HG03558 (cell line): ENCODE results near the gene TCF20.

ENCODE experiments used
- ATAC-seq: cut with Tn5 transposase; IDR thresholded peaks from one replicate; pipeline ENCODE4 v1.9.1; 2021; ENCODE audit warnings: moderate number of reproducible peaks; ENCODE audit not compliant: unreplicated experiment; ENCODE audit errors: extremely low read depth

The TCF20 gene

DNA sequence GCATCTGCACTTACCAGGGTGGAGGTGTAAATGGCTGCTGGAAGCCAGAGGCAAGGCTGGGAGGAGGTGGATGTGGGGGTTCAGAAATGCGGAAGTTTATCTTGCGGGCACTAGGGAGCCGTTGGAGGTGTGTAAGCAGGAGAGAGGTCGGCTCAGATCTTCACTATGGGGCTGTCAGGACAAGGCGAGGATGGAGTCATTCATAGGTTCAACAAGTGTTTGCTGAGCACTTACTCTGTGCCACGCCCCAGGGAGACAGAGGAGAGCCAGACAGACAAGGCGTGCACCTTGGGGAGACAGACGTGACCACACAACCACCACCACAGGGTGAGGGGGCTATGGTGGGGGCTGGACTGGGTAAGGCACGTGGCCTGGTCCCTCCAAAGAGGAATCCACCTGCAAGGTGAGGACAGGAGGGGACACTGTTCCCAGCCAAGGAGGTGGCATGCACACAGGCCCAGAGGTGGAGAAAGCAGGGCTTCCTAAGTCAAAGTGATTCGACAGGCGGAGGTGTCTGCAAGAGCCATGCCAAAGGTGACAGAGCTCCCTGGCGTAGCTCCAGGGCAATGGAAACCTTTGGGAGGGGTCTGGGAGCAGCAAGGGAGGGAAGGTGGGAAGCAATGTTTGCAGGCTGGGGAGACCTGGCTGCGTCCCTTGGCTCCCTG is 30.8 kb upstream of the TCF20 start:
- ATAC-seq = no peak

DNA sequence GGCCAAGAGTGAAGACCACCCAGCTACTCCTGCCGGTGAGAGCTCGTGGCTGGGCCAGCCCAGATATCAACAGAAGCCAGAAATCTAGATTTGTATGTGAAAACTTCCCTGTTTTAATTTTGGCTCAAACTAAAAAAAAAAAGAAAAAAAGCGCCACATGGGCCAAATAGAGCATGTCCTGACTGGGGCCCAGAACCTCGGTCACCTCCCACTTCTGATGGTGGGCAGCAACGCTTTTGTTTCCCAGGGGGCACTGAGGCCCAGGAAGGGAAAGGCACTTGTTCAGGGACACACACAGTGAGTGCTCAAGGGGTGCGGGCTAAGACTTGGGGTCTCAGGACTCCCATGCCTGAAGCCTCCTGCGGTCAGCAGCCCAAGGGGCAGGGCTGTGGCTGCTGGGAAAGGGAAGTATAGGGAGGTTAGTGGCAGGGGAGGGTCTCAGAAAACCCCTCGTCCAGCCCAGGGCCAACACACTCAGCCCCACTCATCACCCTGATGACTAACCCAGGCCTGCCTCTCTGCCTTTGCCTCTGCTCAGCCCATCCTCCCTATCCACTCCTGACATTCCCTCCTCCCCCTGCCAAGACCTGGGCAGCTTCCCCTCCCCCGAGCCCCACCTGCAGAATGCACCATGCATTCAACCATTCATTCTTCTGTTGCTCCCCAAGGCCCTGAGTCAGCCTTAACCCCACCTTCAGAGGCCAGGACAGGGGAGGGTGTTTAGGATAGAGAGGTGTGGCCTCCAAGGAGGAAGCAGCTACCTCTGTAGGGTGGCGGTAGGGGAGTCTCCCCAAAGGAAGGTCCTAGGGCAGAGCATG is 30.0 kb upstream of the TCF20 start:
- no peak for ATAC-seq

GRCh38 chr22:42299586-42300258 is 29.3 kb upstream of the TCF20 start:
- no peak for ATAC-seq

GRCh38 chr22:42298746-42299145 is 28.3 kb upstream of the TCF20 start:
- ATAC-seq = no peak

DNA sequence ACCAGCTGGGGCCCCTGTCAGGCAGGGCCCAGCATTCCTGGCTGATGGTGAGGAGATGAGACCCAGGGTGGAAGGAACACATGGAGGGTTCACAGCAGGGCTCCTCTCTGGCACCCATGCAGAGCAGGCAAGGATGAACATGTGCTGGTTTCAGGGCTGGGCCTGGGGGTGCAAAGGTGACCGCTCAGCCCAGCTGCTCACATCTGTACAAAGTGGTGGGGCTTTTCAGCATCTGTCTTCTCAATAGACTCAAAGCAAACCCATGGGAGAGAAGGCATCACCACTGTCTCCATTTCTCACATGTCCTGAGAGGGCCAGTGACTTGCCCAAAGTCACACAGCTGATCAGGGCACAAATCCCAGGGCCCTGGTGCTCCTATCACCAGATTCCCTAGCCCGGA is 27.3 kb upstream of the TCF20 start:
- no peak for ATAC-seq

GRCh38 chr22:42296883-42297282 is 26.4 kb upstream of the TCF20 start:
- no peak for ATAC-seq

DNA sequence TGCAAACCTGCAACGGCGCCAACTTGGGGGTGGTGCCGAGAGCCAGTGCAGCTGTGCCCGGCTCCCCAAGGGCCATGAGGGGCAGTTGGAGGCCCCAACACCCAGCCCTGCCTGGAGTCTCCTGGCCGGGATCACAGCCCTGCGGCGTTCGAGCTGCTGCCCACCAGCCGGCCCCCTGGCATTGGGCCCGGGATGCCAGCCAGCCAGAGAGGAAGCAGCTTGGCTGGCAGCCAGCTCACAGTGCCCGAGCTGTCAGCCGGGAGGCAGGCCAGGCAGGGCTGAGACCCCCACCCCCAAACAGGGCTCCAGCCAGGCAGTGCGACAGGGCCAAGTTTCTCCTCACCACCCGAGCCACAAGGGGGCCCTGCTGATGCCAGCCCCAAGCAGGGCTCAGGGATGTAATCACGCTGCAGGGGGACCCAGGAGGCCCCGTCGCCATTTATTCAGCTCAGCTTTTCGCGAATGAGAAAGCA is 26.0 kb upstream of the TCF20 start:
- ATAC-seq = no peak

- no peak for ATAC-seq
Observed at GRCh38 chr22:42294034-42294985, 23.9 kb upstream of the TCF20 start.

- ATAC-seq = no peak
Observed at GRCh38 chr22:42292732-42293520, 22.5 kb upstream of the TCF20 start.

GRCh38 chr22:42291287-42291686 is 20.8 kb upstream of the TCF20 start:
- ATAC-seq = no peak

- ATAC-seq = no peak
Observed at GRCh38 chr22:42289671-42290541, 19.5 kb upstream of the TCF20 start.

DNA sequence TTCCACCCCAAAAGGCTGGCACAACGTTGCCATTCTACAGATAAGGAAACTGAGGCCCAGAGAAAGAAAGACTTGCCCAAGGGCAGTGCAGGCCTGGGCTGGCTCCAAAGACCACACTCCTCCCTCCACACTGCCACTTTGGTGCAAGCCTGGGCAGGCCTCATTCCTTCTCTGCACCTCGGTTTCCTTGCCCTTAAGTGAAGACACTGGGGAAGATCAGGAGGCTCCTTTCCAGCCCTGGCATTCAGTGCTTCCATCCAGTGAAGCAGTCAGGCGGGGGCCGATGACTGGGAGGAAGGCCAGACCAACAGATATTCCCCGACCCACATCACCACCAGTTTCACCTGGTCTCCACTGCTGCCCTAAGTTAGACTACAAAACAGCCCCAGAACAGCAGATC is 18.3 kb upstream of the TCF20 start:
- ATAC-seq = no peak

GRCh38 chr22:42287174-42287890 is 16.9 kb upstream of the TCF20 start:
- ATAC-seq = no peak

GRCh38 chr22:42286205-42286604 is 15.8 kb upstream of the TCF20 start:
- ATAC-seq = no peak

GRCh38 chr22:42285604-42286003 is 15.2 kb upstream of the TCF20 start:
- ATAC-seq = no peak

DNA sequence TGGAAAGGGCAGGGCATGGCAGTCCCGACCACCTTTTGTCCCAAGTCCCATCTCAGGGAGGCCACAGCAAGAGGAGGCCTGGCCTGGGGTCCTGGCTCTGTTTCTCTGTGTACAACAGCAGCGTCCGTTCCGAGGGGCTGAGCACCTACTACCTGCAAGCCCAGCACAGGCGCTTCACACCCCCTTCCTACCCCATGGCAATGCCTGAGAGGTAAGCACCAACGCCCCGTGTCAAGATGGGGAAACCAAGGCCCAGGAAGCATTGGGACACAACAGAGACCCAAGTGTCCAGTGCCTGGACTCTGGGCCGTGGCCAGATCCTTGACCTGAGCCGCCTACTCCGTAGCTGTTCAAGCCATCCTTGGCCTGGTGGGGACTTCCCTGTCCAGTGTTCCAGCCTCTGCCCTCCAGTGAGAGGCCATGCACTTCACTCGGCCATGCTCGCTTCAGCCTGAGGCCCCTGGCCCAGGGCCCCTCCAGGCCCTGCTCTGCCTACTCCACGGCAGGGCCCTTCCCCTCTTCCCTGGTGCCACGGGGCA is 14.3 kb upstream of the TCF20 start:
- no peak for ATAC-seq

DNA sequence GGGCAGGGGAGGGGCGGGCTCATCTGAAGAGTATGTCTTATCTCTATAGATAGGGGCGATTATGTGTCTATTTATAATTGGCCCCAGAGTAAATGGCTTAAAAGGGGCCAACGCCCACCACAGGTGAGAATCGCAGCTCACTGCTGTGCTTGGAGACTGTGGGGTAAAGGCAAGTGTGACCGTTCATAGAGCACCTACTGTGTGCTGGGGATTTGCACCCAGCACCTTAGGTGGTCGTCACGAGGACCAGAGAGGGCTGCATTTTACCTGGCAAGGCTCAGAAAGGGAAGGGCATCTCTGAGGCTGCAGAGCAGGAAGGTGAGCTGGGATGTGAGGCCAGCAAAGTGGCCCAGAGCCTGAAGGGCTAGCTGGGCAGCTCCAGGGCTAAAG is 13.7 kb upstream of the TCF20 start:
- no peak for ATAC-seq
